HG03196 (cell line): ENCODE measurements around the gene CAPZA3.
"Not testable (repeated sequence)": the region's sequence is repeated elsewhere in the genome, so short reads cannot be mapped to it uniquely, and the experiment has no call there.

Experiments
- ATAC-seq: cut with Tn5 transposase; IDR thresholded peaks from one replicate; pipeline ENCODE4 v1.9.1; 2021; ENCODE audit not compliant: unreplicated experiment

The CAPZA3 gene

GRCh38 chr12:18753481-18754123 is 15.7 kb downstream of the CAPZA3 start:
- ATAC-seq = no peak

GRCh38 chr12:18754124-18754707 is 16.3 kb downstream of the CAPZA3 start:
- no peak for ATAC-seq

GRCh38 chr12:18755341-18755740 is 17.4 kb downstream of the CAPZA3 start:
- ATAC-seq = no peak

- not testable (repeated sequence) for ATAC-seq
Measured at GRCh38 chr12:18766479-18766878, 28.6 kb downstream of the CAPZA3 start.

GRCh38 chr12:18782827-18783226 is 44.9 kb downstream of the CAPZA3 start:
- no peak for ATAC-seq

- ATAC-seq = not testable (repeated sequence)
Measured at GRCh38 chr12:18785465-18785864, 47.5 kb downstream of the CAPZA3 start.
